Measurements from ENCODE around the gene PRODH. TPM values are rescaled to one million over a fixed set of nuclear protein-coding genes. Genes with fewer than 3 reads are reported as not detected.

Gene PRODH
- total and polyA plus RNA-seq, 2 donors (not counting 3 experiments of a cell fraction or from before 2014, with no cell fraction given) = not detected

DNA sequence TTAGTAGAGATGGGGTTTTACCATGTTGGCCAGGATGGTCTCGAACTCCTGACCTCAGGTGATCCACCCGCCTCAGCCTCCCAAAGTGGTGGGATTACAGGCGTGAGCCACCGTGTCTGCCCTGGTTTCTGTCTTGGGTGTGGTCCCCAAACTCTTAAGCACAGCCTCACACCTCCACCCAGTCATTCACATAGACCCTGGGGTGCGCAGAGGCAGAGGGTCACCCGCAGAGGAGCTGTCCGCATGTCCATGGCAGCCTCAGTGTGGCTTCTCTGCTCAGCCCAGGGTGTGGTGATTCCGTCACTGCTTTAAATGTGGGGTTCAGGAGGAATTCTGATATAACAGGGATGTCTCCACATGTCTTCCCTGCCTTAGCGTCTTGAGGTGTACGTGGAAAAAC is 48.5 kb upstream of the PRODH start:
- dilution Hi-C loops (cut with MboI; ENCODE audit: extremely low pct_ligation_motif_present, low sequenced_read_pairs) = no loop called here
- intact Hi-C loops (cut with micrococcal nuclease) = no loop called here
- H3K4me1 ChIP-seq (ENCODE audit: control insufficient read depth, extremely low read depth, insufficient read depth, low read length) = no peaks in the 10 kb centered on the region
- H3K79me2 ChIP-seq (ENCODE audit: control insufficient read depth, insufficient read depth, low read length) = no peaks in the 10 kb centered on the region
- H3K27ac ChIP-seq (ENCODE audit: insufficient read depth, low read depth, low read length) = no peak overlapping the region
- no peaks in the 10 kb centered on the region for H3K9me3 ChIP-seq (replicated peaks; ENCODE audit: control insufficient read depth, insufficient read depth, low read length)
- POLR2A ChIA-PET = no interaction called here
- no peaks in the 10 kb centered on the region for H3K9me1 ChIP-seq (replicated peaks; ENCODE audit: control insufficient read depth, extremely low read depth, insufficient read depth, low read length)
- no peak overlapping the region for H2AFZ ChIP-seq (ENCODE audit: low read depth, low read length)
- no peak overlapping the region for H3K9ac ChIP-seq (replicated peaks; ENCODE audit: extremely low read depth, insufficient read depth, low read length)
- CTCF ChIA-PET = no interaction called here
- FAIRE-seq (no peak), DNase-seq (ENCODE audit: low read depth, low spot score) (no peak)
- TF ChIP-seq, protein P1, sequence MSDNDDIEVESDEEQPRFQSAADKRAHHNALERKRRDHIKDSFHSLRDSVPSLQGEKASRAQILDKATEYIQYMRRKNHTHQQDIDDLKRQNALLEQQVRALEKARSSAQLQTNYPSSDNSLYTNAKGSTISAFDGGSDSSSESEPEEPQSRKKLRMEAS (IDR thresholded peaks at IDR 0.05; ENCODE audit: insufficient read depth, insufficient read length) = no peak
- no peak for TF ChIP-seq POLR2AphosphoS5 (IDR thresholded peaks at IDR 0.05; ENCODE audit: insufficient read depth, low read depth, low read length)
- no peak for TF ChIP-seq JUN (IDR thresholded peaks at IDR 0.05; ENCODE audit: borderline replicate concordance, insufficient read depth, insufficient read length, low read depth)
- TF ChIP-seq, protein P2, sequence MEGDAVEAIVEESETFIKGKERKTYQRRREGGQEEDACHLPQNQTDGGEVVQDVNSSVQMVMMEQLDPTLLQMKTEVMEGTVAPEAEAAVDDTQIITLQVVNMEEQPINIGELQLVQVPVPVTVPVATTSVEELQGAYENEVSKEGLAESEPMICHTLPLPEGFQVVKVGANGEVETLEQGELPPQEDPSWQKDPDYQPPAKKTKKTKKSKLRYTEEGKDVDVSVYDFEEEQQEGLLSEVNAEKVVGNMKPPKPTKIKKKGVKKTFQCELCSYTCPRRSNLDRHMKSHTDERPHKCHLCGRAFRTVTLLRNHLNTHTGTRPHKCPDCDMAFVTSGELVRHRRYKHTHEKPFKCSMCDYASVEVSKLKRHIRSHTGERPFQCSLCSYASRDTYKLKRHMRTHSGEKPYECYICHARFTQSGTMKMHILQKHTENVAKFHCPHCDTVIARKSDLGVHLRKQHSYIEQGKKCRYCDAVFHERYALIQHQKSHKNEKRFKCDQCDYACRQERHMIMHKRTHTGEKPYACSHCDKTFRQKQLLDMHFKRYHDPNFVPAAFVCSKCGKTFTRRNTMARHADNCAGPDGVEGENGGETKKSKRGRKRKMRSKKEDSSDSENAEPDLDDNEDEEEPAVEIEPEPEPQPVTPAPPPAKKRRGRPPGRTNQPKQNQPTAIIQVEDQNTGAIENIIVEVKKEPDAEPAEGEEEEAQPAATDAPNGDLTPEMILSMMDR (IDR thresholded peaks at IDR 0.05; ENCODE audit: extremely low read depth in 1 of 2, insufficient read depth in 1 of 2, low read depth in 1 of 2, low read length in 2 of 2) = no peak
- no peak for TF ChIP-seq FOS (IDR thresholded peaks at IDR 0.05; ENCODE audit: borderline replicate concordance, insufficient read depth, low read length)
- TF ChIP-seq GATA2 (IDR thresholded peaks at IDR 0.05; ENCODE audit: insufficient read depth, insufficient read length, low read depth, low read length) = no peak
- TF ChIP-seq MYC (IDR thresholded peaks at IDR 0.05; ENCODE audit: low read depth, low read length) = no peak
- TF ChIP-seq POLR2A (IDR thresholded peaks at IDR 0.05; ENCODE audit: low read depth, low read length) = no peak
- TF ChIP-seq EZH2 (IDR thresholded peaks at IDR 0.05; ENCODE audit: borderline replicate concordance, low read depth, low read length, severe bottlenecking) = no peak
- no peak overlapping the region for H3K4me3 ChIP-seq (replicated peaks in 1 of 3; ENCODE audit: insufficient read depth in 1 of 3, low read depth in 1 of 3, low read length in 3 of 3)
- no peaks in the 10 kb centered on the region for H3K36me3 ChIP-seq (ENCODE audit: control insufficient read depth in 2 of 2, extremely low read depth in 1 of 2, insufficient read depth in 2 of 2, low read length in 2 of 2)
- no TSS peak for BruUV-seq (replicated peaks)
- no peaks in the 10 kb centered on the region for H3K27me3 ChIP-seq (ENCODE audit: control insufficient read depth in 2 of 2, insufficient read depth in 2 of 2, low read length in 2 of 2)
- no peaks in the 10 kb centered on the region for H4K20me1 ChIP-seq (replicated peaks; ENCODE audit: control insufficient read depth, extremely low read depth, insufficient read depth, low read length)
- no peak overlapping the region for H3K4me2 ChIP-seq (ENCODE audit: insufficient read depth, low read length)

Measured in endothelial cell of umbilical vein (primary cell).